Measurements from ENCODE around the gene DCAF5. TPM values are rescaled to one million over a fixed set of nuclear protein-coding genes. Genes with fewer than 3 reads are reported as not detected.
"Not testable (repeated sequence)": the region's sequence is repeated elsewhere in the genome, so short reads cannot be mapped to it uniquely, and the experiment has no call there.

Gene DCAF5
- total and polyA plus RNA-seq, 12 donors, result 19.9 to 48.0 (median 33.4) TPM

DNA sequence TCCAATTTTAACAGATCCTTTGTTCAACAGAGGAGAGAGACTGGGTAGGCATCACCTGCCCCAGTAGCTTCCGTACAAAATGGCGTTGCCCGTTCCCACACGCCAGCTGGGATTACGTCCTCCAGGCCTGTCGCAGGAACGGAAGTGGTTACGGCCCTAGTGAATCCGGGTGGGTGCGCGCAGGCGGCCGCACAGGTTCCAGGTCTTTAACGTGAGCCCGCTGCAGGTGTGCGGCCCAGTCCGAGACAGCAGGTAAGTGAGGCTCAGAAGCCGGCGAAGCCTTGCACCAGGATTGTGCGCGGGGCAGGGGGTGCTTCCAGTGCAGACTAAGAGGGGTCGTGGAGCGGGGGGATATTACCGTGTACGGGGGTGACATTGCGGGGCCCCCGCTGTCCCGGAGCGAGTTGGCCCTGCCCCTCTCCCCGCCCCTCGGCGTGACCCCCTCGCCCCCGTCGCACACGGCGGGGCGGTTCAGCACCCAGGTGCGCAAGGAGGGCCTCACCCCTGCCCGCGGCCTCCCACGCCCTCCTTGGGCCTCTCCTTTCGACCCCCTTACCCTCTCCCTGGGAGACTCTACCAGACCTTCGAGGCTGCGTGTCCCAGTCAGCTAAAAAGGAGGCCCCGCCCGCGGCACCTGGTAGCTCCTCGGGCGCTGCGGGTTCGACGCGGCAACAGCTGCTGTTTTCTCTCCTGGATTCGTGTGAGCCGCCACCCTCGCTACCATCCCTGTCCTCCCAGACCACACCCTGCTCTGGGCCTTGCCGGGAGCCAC lies 38.6 kb upstream of the DCAF5 start, which contains the start of gene EXD2:
EXD2 (plus strand) TSS at position 159 of the 772 bp plus-strand sequence. CDS start 17,973 bp downstream, outside the sequence.
- H3K27ac ChIP-seq, result peak within 1 kb of the TSS in 3 of 5 donors; percentile 65 to 87 (median 65)
- DNase-seq, result peak; percentile 86 to 95 (median 90)
- no peaks in the 10 kb centered on the region for H3K36me3 ChIP-seq (replicated peaks in 1 of 2)
- intact Hi-C loops (cut with DNase I), result no loop called here
- WGBS, 4 donors, result 0 to 1% (median 0%) methylated on average over 20 to 58 of the region's 58 CpGs
- no peaks in the 10 kb centered on the region for H3K9me3 ChIP-seq (replicated peaks in 1 of 3)
- no peaks in the 10 kb centered on the region for H3K27me3 ChIP-seq
- peak within 1 kb of the TSS; percentile 43 to 90 (median 80) for H3K4me3 ChIP-seq
- TF ChIP-seq, protein P1, sequence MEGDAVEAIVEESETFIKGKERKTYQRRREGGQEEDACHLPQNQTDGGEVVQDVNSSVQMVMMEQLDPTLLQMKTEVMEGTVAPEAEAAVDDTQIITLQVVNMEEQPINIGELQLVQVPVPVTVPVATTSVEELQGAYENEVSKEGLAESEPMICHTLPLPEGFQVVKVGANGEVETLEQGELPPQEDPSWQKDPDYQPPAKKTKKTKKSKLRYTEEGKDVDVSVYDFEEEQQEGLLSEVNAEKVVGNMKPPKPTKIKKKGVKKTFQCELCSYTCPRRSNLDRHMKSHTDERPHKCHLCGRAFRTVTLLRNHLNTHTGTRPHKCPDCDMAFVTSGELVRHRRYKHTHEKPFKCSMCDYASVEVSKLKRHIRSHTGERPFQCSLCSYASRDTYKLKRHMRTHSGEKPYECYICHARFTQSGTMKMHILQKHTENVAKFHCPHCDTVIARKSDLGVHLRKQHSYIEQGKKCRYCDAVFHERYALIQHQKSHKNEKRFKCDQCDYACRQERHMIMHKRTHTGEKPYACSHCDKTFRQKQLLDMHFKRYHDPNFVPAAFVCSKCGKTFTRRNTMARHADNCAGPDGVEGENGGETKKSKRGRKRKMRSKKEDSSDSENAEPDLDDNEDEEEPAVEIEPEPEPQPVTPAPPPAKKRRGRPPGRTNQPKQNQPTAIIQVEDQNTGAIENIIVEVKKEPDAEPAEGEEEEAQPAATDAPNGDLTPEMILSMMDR (IDR thresholded peaks at IDR 0.05), result peak in 1 of 6 experiments; percentile 14
- peak; percentile 43 to 84 for TF ChIP-seq POLR2A (IDR thresholded peaks at IDR 0.05)
- H3K4me1 ChIP-seq (replicated peaks in 1 of 2), result peaks cover 0 to 10% of the 10 kb centered on the region in 2 donors

DNA sequence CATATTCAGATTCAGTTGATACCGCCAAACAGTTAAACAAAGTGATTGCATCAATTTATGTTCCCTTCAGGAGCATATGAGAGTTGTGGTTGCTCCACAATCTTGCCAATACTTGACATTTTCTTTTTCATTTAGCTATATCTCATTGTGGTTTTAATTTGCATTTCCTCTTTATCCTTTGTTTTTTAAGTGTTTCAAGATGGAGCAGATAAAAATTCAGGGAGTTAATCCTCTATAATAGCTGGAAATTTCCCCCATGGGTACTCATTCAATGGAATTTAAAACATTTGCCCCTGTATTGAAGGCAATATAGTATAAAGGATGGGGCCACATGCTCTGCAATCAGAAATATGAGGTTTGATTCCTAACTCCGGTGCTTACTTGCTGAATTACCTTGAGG lies 37.3 kb upstream of the DCAF5 start:
- no peak for DNase-seq
- Histone ChIP-seq H3K27me3 (no peaks in the 10 kb centered on the region), H3K27ac (no peak overlapping the region), H3K4me1 (replicated peaks in 1 of 2) (peaks cover 0 to 10% of the 10 kb centered on the region in 2 donors), H3K4me3 (no peak overlapping the region), H3K36me3 (replicated peaks in 1 of 2) (no peaks in the 10 kb centered on the region), H3K9me3 (replicated peaks in 1 of 3) (no peaks in the 10 kb centered on the region)
- intact Hi-C loops (cut with DNase I), result no loop called here
- TF ChIP-seq, protein P1 (IDR thresholded peaks at IDR 0.05), result no peak
- no peak for TF ChIP-seq POLR2A (IDR thresholded peaks at IDR 0.05)
- WGBS, 4 donors, result 88 to 93% (median 91%) methylated on average over 2 of the region's 2 CpGs

DNA sequence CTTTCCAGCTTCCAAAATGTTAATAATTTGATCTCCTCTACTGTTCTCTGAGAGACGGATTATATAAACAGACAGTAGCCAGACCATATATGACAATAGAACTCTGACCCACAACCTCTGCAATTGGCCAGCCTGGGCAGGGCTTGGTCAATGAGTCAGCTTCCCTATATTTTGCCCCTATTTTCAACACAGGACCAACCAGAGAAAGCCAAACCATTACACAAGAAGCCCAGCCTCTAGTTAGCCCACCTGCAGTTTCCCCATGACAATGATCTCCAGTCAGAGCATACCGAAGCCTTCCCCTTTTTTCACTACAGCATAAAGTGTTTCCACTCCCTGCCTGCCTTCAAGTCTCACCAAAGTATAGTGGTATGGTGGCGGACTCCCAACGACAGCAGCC lies 30.8 kb upstream of the DCAF5 start:
- DNase-seq, result no peak
- no peaks in the 10 kb centered on the region for H3K4me1 ChIP-seq (replicated peaks in 1 of 2)
- TF ChIP-seq, protein P1 (IDR thresholded peaks at IDR 0.05), result no peak
- TF ChIP-seq POLR2A (IDR thresholded peaks at IDR 0.05), result no peak
- H3K9me3 ChIP-seq (replicated peaks in 1 of 3), result no peaks in the 10 kb centered on the region
- intact Hi-C loops (cut with DNase I), result no loop called here
- H3K4me3 ChIP-seq, result no peak overlapping the region
- 70 to 72% (median 70%) methylated on average over 4 of the region's 4 CpGs for WGBS, 4 donors
- no peaks in the 10 kb centered on the region for H3K27me3 ChIP-seq
- H3K36me3 ChIP-seq (replicated peaks in 1 of 2), result no peaks in the 10 kb centered on the region
- H3K27ac ChIP-seq, result no peak overlapping the region

DNA sequence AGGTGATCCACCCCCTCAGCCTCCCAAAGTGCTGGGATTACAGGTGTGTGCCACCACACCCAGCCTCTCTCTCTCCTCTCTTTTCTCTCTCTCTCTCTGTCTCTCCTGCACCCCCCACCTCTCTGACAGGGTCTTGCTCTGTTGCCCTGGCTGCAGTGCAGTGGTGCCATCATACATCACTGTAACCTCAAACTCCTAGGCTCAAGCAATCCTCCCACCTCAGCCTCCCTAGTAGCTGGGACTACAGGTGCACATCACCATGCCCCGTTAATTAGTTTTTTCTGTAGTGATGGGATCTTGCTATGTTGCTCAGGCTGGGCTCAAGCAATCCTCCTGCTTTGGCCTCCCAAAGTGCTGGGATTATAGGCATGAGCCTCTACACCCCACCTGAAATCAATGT lies 29.7 kb upstream of the DCAF5 start:
- H3K27me3 ChIP-seq; H3K9me3 ChIP-seq (replicated peaks in 1 of 3); H3K4me3 ChIP-seq; H3K27ac ChIP-seq; H3K4me1 ChIP-seq (replicated peaks in 1 of 2); intact Hi-C loops (cut with DNase I); H3K36me3 ChIP-seq (replicated peaks in 1 of 2); DNase-seq: not testable (repeated sequence)
- WGBS, 4 donors, result 57 to 87% (median 81%) methylated on average over 1 of the region's 1 CpG

DNA sequence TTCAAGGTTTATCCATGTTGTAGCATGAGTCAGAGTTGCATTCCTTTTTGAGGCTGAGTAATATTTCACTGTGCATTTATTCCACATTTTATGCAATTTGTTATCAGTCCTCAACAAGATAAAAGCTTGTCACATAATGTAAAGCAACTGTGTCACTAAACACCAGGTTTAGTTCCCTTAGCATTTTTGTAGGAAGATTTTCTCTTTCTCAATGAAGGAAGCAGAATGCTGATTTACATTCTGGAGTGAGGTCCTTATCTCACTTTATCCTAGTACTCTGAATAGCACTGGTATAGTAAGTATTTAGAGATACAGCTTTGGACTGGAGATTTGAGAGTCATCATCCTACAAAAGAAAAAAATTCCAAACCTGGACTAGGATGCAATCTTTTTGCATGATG lies 28.6 kb upstream of the DCAF5 start:
- no peaks in the 10 kb centered on the region for H3K9me3 ChIP-seq (replicated peaks in 1 of 3)
- H3K27me3 ChIP-seq, result no peaks in the 10 kb centered on the region
- H3K4me1 ChIP-seq (replicated peaks in 1 of 2), result no peaks in the 10 kb centered on the region
- no peak for DNase-seq
- TF ChIP-seq, protein P1 (IDR thresholded peaks at IDR 0.05), result no peak
- TF ChIP-seq POLR2A (IDR thresholded peaks at IDR 0.05), result no peak
- H3K27ac ChIP-seq, result no peak overlapping the region
- intact Hi-C loops (cut with DNase I), result no loop called here
- H3K4me3 ChIP-seq, result no peak overlapping the region
- H3K36me3 ChIP-seq (replicated peaks in 1 of 2), result no peaks in the 10 kb centered on the region
